Naive thymus-derived CD4-positive, alpha-beta T cell (primary cell): ENCODE results near the gene ARHGEF17. TPM values are rescaled to one million over a fixed set of nuclear protein-coding genes. Genes with fewer than 3 reads are reported as not detected.
A peak's percentile ranks its signal among the peaks of the same experiment; 100 is the strongest.

Source experiments
- ATAC-seq: fragments of 150-1000 bp; cut with Tn5 transposase; 2 replicates; pipeline ENCODE4 v1.10.0; 2021; ENCODE audit warnings: mild to moderate bottlenecking, moderate library complexity
- CTCF ChIA-PET: fragments of 350-600 bp; sonication (Branson Sonifier 250); formaldehyde crosslinking; loops from one replicate; lab custom pipeline; 2021; ENCODE audit warnings: antibody characterized with exemption; lab: Charles Lee
- POLR2A ChIA-PET: fragments of 350-600 bp; sonication (Branson Sonifier 250); formaldehyde crosslinking; loops from one replicate; lab custom pipeline; 2021; ENCODE audit warnings: antibody characterized with exemption, inconsistent platforms; lab: Charles Lee
- DNase-seq, 9 donors: peaks; one replicate each; pipeline versions ENCODE4 v3.0.0 to v3.0.0-alpha.2; 2020 to 2022; ENCODE audit warnings: mixed read lengths in 1 of 9
- H3K27ac ChIP-seq: one replicate; pipeline ENCODE4 v1.7.0; 2013; ENCODE audit warnings: mild to moderate bottlenecking, low read depth, low read length, moderate library complexity
- H3K27me3 ChIP-seq, 2 donors: one replicate each; pipeline ENCODE4 v1.7.0; 2013; ENCODE audit warnings: low read length in 2 of 2, mild to moderate bottlenecking in 2 of 2, moderate library complexity in 2 of 2; ENCODE audit not compliant: control insufficient read depth in 2 of 2, insufficient read depth in 2 of 2
- H3K36me3 ChIP-seq, 3 experiments: 1 replicate in 2 of 3; 2 replicates in 1 of 3; pipeline ENCODE4 v1.7.0; 2013; ENCODE audit warnings: low read length in 3 of 3, mild to moderate bottlenecking in 3 of 3, moderate library complexity in 1 of 3; ENCODE audit not compliant: insufficient read depth in 3 of 3, control insufficient read depth in 2 of 3
- H3K4me1 ChIP-seq, 2 donors: one replicate each; pipeline ENCODE4 v1.7.0; 2013; ENCODE audit warnings: low read length in 2 of 2, mild to moderate bottlenecking in 2 of 2, moderate library complexity in 1 of 2; ENCODE audit not compliant: control insufficient read depth in 2 of 2, insufficient read depth in 2 of 2
- H3K4me3 ChIP-seq: 2 replicates; pipeline ENCODE4 v1.7.0; 2013; ENCODE audit warnings: mild to moderate bottlenecking, low read length
- H3K9me3 ChIP-seq, 3 experiments: 1 replicate in 2 of 3; 2 replicates in 1 of 3; pipeline ENCODE4 v1.7.0; 2013; ENCODE audit warnings: low read length in 3 of 3; ENCODE audit not compliant: control insufficient read depth in 2 of 3
- H3K27ac Mint-ChIP-seq, 9 donors: one replicate each; pipeline ENCODE4 v1.8.0; 2020 to 2022; ENCODE audit warnings: mixed read lengths in 9 of 9, mild to moderate bottlenecking in 8 of 9, moderate library complexity in 5 of 9, inconsistent platforms in 2 of 9
- H3K27me3 Mint-ChIP-seq, 5 donors: one replicate each; pipeline ENCODE4 v1.8.0; 2021 to 2022; ENCODE audit warnings: mixed read lengths in 5 of 5, mild to moderate bottlenecking in 1 of 5
- H3K36me3 Mint-ChIP-seq, 5 donors: one replicate each; pipeline ENCODE4 v1.8.0; 2020 to 2022; ENCODE audit warnings: mixed read lengths in 5 of 5, mild to moderate bottlenecking in 3 of 5, inconsistent platforms in 1 of 5
- H3K4me1 Mint-ChIP-seq, 7 donors: one replicate each; pipeline ENCODE4 v1.8.0; 2020 to 2022; ENCODE audit warnings: mixed read lengths in 7 of 7, mild to moderate bottlenecking in 3 of 7, inconsistent platforms in 1 of 7
- H3K4me3 Mint-ChIP-seq, 10 donors: one replicate each; pipeline ENCODE4 v1.8.0; 2020 to 2022; ENCODE audit warnings: mild to moderate bottlenecking in 10 of 10, mixed read lengths in 10 of 10, moderate library complexity in 6 of 10, inconsistent platforms in 2 of 10
- H3K9me3 Mint-ChIP-seq, 11 donors: one replicate each; pipeline ENCODE4 v1.8.0; 2020 to 2022; ENCODE audit warnings: mixed read lengths in 11 of 11, mild to moderate bottlenecking in 4 of 11, inconsistent platforms in 1 of 11, moderate library complexity in 1 of 11
- intact Hi-C, 2 donors: fragments of 100-400 bp; cut with micrococcal nuclease; formaldehyde crosslinking; loops; one replicate each; pipeline ENCODE4 v1.15.1; 2023
- polyA plus RNA-seq, 2 donors: library from polyadenylated mRNA; unstranded; fragments of 300-500 nt; fragmentation: Illumina TruSeq; gene quantifications; one replicate each; pipeline ENCODE4 v1.2.3, GENCODE V29; 2021
- total RNA-seq, 6 experiments: library from RNA in 5 of 6; stranded (reverse) in 5 of 6; gene quantifications; 1 replicate in 5 of 6; 2 replicates in 1 of 6; pipeline ENCODE4 v1.2.3 and lab custom pipeline; 2021 to 2026

The ARHGEF17 gene
- total and polyA plus RNA-seq, 7 experiments from 2014 or later = 0.11 to 1.1 (median 0.98) TPM; not detected in 4

DNA sequence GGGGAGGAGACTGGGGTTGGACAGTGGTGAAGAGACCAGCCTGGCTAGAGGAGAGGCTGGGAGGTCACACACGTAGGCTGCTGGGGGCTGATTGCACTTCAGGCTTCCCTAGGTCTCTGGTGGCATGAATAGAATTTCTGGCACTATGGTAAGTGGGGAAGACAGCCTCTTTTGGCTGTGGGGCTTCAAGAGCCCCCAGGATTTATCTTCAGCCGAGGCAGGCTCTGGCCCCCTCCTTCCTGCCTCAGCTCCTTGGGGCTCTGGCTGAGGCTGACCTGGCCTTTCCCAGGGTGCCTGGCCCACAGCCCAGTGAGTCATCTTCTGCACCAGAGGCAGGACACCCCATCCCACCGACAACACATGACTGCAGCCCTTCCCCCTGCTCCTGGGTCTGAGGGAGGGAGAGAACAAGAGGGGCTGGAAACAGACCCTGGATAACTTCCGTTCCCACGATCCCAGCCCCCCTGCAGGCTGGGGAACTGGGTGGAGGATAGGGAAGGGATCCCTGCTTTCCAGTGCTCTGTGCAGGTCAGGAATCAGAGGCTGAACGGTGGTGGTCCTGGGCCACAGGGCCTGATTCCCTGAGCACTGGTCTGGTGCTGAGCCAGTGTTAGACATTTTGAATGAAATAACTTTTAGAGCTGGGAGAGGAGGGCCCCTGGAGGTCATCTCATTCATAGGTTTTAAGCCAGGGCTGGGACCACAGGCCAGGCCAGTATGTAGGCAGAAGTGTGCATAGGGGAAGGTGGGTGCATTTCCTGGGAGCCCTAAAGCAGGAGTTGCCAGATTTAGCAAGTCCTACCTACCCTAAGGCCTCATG is 26.5 kb downstream of the ARHGEF17 start:
- no peaks in the 10 kb centered on the region for H3K9me3 Mint-ChIP-seq
- Histone ChIP-seq H3K27me3 (no peaks in the 10 kb centered on the region), H3K4me1 (no peaks in the 10 kb centered on the region), H3K4me3 (no peak overlapping the region), H3K9me3 (no peaks in the 10 kb centered on the region), H3K36me3 (no peaks in the 10 kb centered on the region), H3K27ac (no peak overlapping the region)
- H3K4me1 Mint-ChIP-seq = peaks cover 0 to 6% (median 0%) of the 10 kb centered on the region in 7 donors
- no peak overlapping the region for H3K4me3 Mint-ChIP-seq
- DNase-seq (no peak), ATAC-seq (no peak)
- peaks cover 0 to 13% (median 0%) of the 10 kb centered on the region in 5 donors for H3K27me3 Mint-ChIP-seq
- no peaks in the 10 kb centered on the region for H3K36me3 Mint-ChIP-seq
- POLR2A ChIA-PET = interaction anchor here (1.3 kb wide), 1 partner anchor 39 kb away, joined by 3 read pairs; no protein-coding TSS in a partner anchor
- intact Hi-C loops = loop anchor here (1.0 kb wide), 3 partner anchors 27 to 503 kb away; no protein-coding TSS in a partner anchor
- H3K27ac Mint-ChIP-seq = no peak overlapping the region
- CTCF ChIA-PET = interaction anchor here (0.6 to 3.6 kb wide), 12 partner anchors 13 to 552 kb away, joined by 3 to 28 read pairs (median 5); partner anchors contain the start of gene ARHGEF17

DNA sequence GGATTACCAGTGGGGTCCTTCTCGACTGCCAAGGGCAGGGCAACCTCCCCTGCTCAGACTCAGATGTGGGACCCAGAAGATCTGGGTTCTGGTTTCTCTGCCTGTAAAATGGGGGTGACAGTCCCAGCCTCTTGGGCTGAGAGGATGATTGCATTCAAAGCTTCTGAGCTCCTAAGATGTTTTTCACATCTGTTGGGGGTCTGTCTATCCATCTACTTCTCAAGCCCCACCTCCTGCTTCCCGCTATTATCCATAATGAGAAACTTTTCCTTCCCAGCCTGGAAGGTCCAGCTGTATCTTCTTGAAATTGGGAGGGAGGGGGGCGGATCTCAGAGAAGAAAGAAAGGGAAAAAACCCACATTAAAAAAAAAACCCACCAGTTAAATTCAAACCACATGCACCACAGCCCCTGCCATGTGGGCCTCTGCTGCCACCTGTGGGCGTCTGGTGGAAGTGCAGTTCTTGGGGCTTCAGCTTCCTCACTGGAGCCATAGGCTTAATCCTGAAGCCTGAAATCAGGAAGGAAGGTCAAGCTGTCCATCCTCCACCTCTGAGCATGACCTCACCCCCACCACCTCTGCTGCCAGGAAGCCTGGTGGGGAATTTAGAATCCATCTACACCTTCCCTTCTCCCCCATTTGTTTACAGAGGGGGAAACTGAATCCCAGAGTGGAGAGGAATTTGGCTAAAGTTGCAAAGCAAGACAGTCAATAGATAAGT is 27.3 kb downstream of the ARHGEF17 start:
- intact Hi-C loops = loop anchor here (1.0 kb wide), 3 partner anchors 28 to 504 kb away; no protein-coding TSS in a partner anchor
- no peaks in the 10 kb centered on the region for H3K9me3 ChIP-seq
- H3K4me3 ChIP-seq = no peak overlapping the region
- no peak overlapping the region for H3K27ac Mint-ChIP-seq
- H3K27ac ChIP-seq = no peak overlapping the region
- H3K4me3 Mint-ChIP-seq = no peak overlapping the region
- H3K36me3 ChIP-seq = no peaks in the 10 kb centered on the region
- POLR2A ChIA-PET = interaction anchor here (1.3 kb wide), 1 partner anchor 40 kb away, joined by 3 read pairs; no protein-coding TSS in a partner anchor
- ATAC-seq (peak; percentile 92), DNase-seq (peak; percentile 59 to 82 (median 68))
- no peaks in the 10 kb centered on the region for H3K27me3 ChIP-seq
- H3K4me1 Mint-ChIP-seq = peaks cover 0 to 6% (median 0%) of the 10 kb centered on the region in 7 donors
- no peaks in the 10 kb centered on the region for H3K4me1 ChIP-seq
- no peaks in the 10 kb centered on the region for H3K36me3 Mint-ChIP-seq
- peaks cover 0 to 11% (median 0%) of the 10 kb centered on the region in 5 donors for H3K27me3 Mint-ChIP-seq
- H3K9me3 Mint-ChIP-seq = no peaks in the 10 kb centered on the region
- CTCF ChIA-PET = interaction anchor here (0.6 to 3.6 kb wide), 14 partner anchors 14 to 553 kb away, joined by 3 to 28 read pairs (median 5); partner anchors contain the start of gene ARHGEF17

DNA sequence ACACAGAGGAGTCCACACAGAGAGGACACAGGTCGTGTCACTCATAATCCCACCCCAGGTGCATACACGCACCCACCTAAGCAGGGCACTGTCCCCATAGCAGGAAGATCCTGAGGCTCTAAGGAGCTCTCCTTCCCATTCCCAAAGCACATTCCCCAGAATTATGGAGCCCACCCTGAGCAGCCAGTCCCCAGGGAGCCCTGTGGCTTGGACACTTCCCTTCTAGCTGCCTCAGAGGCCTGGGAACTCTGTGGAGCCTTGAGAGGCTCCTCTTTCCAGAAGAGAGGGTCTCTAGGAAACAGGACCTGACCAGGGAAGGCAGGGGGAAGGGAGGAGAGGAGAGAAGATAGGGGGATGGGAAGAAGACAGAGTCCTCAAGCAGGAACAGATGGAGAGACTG is 29.8 kb downstream of the ARHGEF17 start:
- no peak for ATAC-seq
- Mint-ChIP-seq H3K27ac (no peak overlapping the region), H3K4me1 (peaks cover 0 to 6% (median 0%) of the 10 kb centered on the region in 7 donors), H3K9me3 (no peaks in the 10 kb centered on the region), H3K36me3 (no peaks in the 10 kb centered on the region), H3K4me3 (no peak overlapping the region), H3K27me3 (peaks cover 0 to 11% (median 0%) of the 10 kb centered on the region in 5 donors)
- ChIA-PET POLR2A (no interaction called here), CTCF (interaction anchor here (0.6 to 3.6 kb wide), 4 partner anchors 14 to 150 kb away, joined by 3 to 28 read pairs (median 10); partner anchors contain the start of gene ARHGEF17)
- no peak overlapping the region for H3K4me3 ChIP-seq
- no peaks in the 10 kb centered on the region for H3K9me3 ChIP-seq
- H3K27me3 ChIP-seq = no peaks in the 10 kb centered on the region
- no peaks in the 10 kb centered on the region for H3K36me3 ChIP-seq
- H3K27ac ChIP-seq = no peak overlapping the region
- DNase-seq = no peak
- intact Hi-C loops = no loop called here
- H3K4me1 ChIP-seq = no peaks in the 10 kb centered on the region

DNA sequence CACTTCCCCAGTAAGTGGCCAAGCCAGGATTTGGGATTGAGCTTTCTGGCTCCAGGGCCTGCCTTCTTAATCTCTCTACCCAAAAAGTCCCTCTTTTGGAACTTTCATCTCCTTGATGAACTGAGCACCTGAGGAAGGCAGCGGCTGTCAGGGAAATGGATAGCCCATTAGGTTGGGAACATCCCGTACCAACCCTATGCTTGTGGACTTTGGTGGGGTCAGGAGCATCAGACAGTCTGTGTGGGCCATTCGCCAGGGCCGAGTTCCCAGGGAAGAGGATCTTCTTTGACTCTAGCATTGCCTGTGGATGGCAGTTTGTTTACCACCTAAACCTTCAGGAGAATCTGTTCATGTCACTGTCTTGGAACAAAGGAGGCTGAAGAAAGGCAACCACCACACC is 30.2 kb downstream of the ARHGEF17 start:
- Mint-ChIP-seq H3K4me3 (no peak overlapping the region), H3K36me3 (no peaks in the 10 kb centered on the region), H3K9me3 (no peaks in the 10 kb centered on the region), H3K27me3 (peaks cover 0 to 11% (median 0%) of the 10 kb centered on the region in 5 donors), H3K27ac (no peak overlapping the region), H3K4me1 (peaks cover 0 to 6% (median 0%) of the 10 kb centered on the region in 7 donors)
- no peaks in the 10 kb centered on the region for H3K27me3 ChIP-seq
- ATAC-seq (no peak), DNase-seq (no peak)
- POLR2A ChIA-PET = no interaction called here
- intact Hi-C loops = no loop called here
- H3K36me3 ChIP-seq = no peaks in the 10 kb centered on the region
- H3K9me3 ChIP-seq = no peaks in the 10 kb centered on the region
- CTCF ChIA-PET = interaction anchor here (3.6 kb wide), 1 partner anchor 32 kb away, joined by 28 read pairs; the partner anchor contains the start of gene ARHGEF17
- H3K27ac ChIP-seq = no peak overlapping the region
- H3K4me3 ChIP-seq = no peak overlapping the region
- H3K4me1 ChIP-seq = no peaks in the 10 kb centered on the region

DNA sequence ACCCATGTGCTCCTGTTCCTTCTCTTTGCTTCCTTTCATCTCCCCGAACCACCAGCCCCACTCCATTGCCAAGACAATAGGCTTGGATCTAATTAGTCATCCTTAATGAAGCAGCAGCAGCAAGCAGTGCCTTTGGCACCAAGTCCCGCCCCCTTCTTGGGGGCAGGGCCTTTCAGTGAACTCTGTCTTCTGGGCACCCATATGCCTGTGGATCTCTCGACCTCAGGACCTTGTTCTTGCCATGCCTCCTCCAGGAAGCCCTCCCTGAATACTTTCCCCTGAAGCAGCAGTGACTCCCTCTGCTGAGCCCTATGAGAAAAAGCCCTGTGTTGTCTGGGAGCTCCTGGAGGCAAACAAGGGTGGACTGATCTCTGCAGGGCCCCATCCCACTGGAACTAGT is 32.1 kb downstream of the ARHGEF17 start:
- Mint-ChIP-seq H3K4me3 (no peak overlapping the region), H3K9me3 (no peaks in the 10 kb centered on the region), H3K27me3 (peaks cover 0 to 8% (median 0%) of the 10 kb centered on the region in 5 donors), H3K27ac (no peak overlapping the region), H3K36me3 (no peaks in the 10 kb centered on the region), H3K4me1 (peaks cover 0 to 4% (median 0%) of the 10 kb centered on the region in 7 donors)
- H3K4me3 ChIP-seq = no peak overlapping the region
- intact Hi-C loops = no loop called here
- H3K36me3 ChIP-seq = no peaks in the 10 kb centered on the region
- H3K27me3 ChIP-seq = no peaks in the 10 kb centered on the region
- DNase-seq = no peak
- ChIA-PET POLR2A (no interaction called here), CTCF (interaction anchor here (0.6 kb wide), 1 partner anchor 46 kb away, joined by 3 read pairs; no protein-coding TSS in a partner anchor)
- H3K9me3 ChIP-seq = no peaks in the 10 kb centered on the region
- H3K4me1 ChIP-seq = no peaks in the 10 kb centered on the region
- H3K27ac ChIP-seq = no peak overlapping the region
- ATAC-seq = no peak

DNA sequence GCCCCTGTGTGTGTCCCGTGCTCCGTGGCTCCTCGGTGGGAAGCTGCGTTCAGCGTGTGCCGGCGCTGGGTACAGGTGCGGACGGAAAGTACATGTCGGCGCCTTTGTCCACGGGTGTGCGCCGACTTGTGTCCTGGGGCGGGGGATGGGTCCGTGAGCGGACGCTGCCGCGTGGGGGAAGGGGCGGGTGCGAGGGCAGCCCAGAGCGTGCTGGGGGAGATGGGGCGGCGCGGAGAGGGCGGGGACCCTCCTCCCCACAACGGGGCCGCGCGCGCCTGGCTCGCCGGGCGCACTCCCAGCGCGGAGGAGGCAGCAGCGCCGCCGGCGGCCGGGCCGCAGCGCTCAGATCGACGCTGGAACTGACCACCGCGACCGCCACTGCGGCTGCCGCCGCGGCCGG is 34.6 kb downstream of the ARHGEF17 start:
- Histone ChIP-seq H3K27ac (no peak overlapping the region), H3K4me1 (no peaks in the 10 kb centered on the region), H3K4me3 (no peak overlapping the region), H3K9me3 (no peaks in the 10 kb centered on the region), H3K36me3 (no peaks in the 10 kb centered on the region), H3K27me3 (no peaks in the 10 kb centered on the region)
- H3K4me1 Mint-ChIP-seq = no peaks in the 10 kb centered on the region
- H3K4me3 Mint-ChIP-seq = no peak overlapping the region
- H3K36me3 Mint-ChIP-seq = no peaks in the 10 kb centered on the region
- no peak for DNase-seq
- intact Hi-C loops = no loop called here
- H3K27me3 Mint-ChIP-seq = peaks cover 0 to 10% (median 7%) of the 10 kb centered on the region in 5 donors
- no peaks in the 10 kb centered on the region for H3K9me3 Mint-ChIP-seq
- ChIA-PET POLR2A (no interaction called here), CTCF (no interaction called here)
- no peak for ATAC-seq
- no peak overlapping the region for H3K27ac Mint-ChIP-seq
